Pancreas (tissue), 10 donors: ENCODE measurements around the gene SIX1. TPM values are rescaled to one million over a fixed set of nuclear protein-coding genes. Genes with fewer than 3 reads are reported as not detected.

Experiments used
- ATAC-seq, 4 donors: fragments of 200-7000 bp; cut with Tn5 transposase; one replicate each; pipeline versions ENCODE4 v1.8.0 to v1.9.1; 2020; ENCODE audit warnings: mild to moderate bottlenecking in 4 of 4, moderate library complexity in 4 of 4
- DNase-seq, 6 donors: peaks; one replicate each; pipeline ENCODE4 v3.0.0-alpha.2; 2020
- FAIRE-seq: peaks from 2 replicates; lab custom pipeline; 2012; peaks lifted over from hg19 to GRCh38; lab: Jason Lieb, UNC
- H3K27ac ChIP-seq, 4 donors: fragments of 200-600 bp; sonication (generic); 1 replicate in 3 of 4; 2 replicates in 1 of 4; pipeline versions ENCODE4 v1.5.0 to v1.8.0; 2020
- H3K27me3 ChIP-seq, 4 donors: fragments of 200-600 bp; one replicate each; pipeline ENCODE4 v1.8.0; 2021
- H3K36me3 ChIP-seq, 3 donors: fragments of 200-600 bp; sonication (generic) in 1 of 3; one replicate each; pipeline versions ENCODE4 v1.5.0 to v1.8.0; 2020 to 2021
- H3K4me1 ChIP-seq, 3 donors: fragments of 200-600 bp; one replicate each; pipeline ENCODE4 v1.8.0; 2021
- H3K4me3 ChIP-seq, 4 donors: fragments of 200-600 bp; sonication (generic) in 2 of 4; one replicate each; pipeline versions ENCODE4 v1.5.0 to v1.8.0; 2020 to 2021
- H3K9me3 ChIP-seq, 4 donors: fragments of 200-600 bp; one replicate each; pipeline ENCODE4 v1.8.0; 2021
- CTCF ChIP-seq, 4 donors: fragments of 200-600 bp; sonication (generic) in 3 of 4; IDR thresholded peaks; one replicate each; pipeline versions ENCODE4 v1.5.0 to v1.8.0; 2021; ENCODE audit warnings: antibody characterized with exemption in 4 of 4
- WGBS, 2 donors: extraction: QIAGEN DNeasy Blood & Tissue Kit; methylation state at CpG; one replicate each; pipeline ENCODE4 v1.1.7; 2013; 5-methylcytosine and 5-hydroxymethylcytosine counted together
- intact Hi-C, 3 donors: fragments of 100-400 bp; cut with DNase I; formaldehyde crosslinking; loops; one replicate each; pipeline versions ENCODE4 v1.11.1 to v1.14.2; 2022
- polyA plus RNA-seq, 2 donors: library from polyadenylated mRNA; stranded (reverse); fragments of 200-250 nt; gene quantifications; one replicate each; pipeline ENCODE4 v1.2.3, GENCODE V29; 2013
- total RNA-seq, 6 donors: library from RNA; stranded (reverse); fragmentation: NEBNext Ultra II Directional in 4 of 6; extraction: Animal tissue kit (Norgen Biotek cat#: 25700) in 4 of 6; gene quantifications; one replicate each; pipeline versions ENCODE4 v1.2.1 to v1.2.4, GENCODE V29; 2021 to 2023
- donor health status: healthy with polysubstance abuse.
- donor health status: DM: no; HTN: no; CAD: no; lungs with moderate emphysema.
- donor health status: DM: no; HTN: no; CAD: no.
- donor health status: control.
- donor health status: control.
- donor health status: Bipolar disorder and iron deficiency.
- donor health status: DM: yes; HTN: yes; CAD: no.
- donor health status: DM: no; HTN: no; CAD: no.
- donor health status: DM: no; HTN: no; CAD: no.
- donor health status: DM: yes; HTN: yes; CAD: no.

The SIX1 gene
- total and polyA plus RNA-seq, 8 donors: 0.06 to 0.09 (median 0.07) TPM; not detected in 4

- no peaks in the 10 kb centered on the region for H3K4me1 ChIP-seq
- no peak overlapping the region for H3K4me3 ChIP-seq
- H3K27me3 ChIP-seq: no peaks in the 10 kb centered on the region
- FAIRE-seq: no peak
- no peaks in the 10 kb centered on the region for H3K36me3 ChIP-seq
- TF ChIP-seq CTCF (IDR thresholded peaks at IDR 0.05): no peak
- 67 to 74% methylated on average over 2 of the region's 2 CpGs for WGBS, 2 donors
- H3K9me3 ChIP-seq: no peaks in the 10 kb centered on the region
- H3K27ac ChIP-seq: no peak overlapping the region
- intact Hi-C loops: no loop called here
- DNase-seq: no peak
- no peak for ATAC-seq
Measured at GRCh38 chr14:60684203-60684602, 34.9 kb upstream of the SIX1 start.

- H3K36me3 ChIP-seq: no peaks in the 10 kb centered on the region
- H3K9me3 ChIP-seq: no peaks in the 10 kb centered on the region
- no peak overlapping the region for H3K4me3 ChIP-seq
- no peak for FAIRE-seq
- no peak for TF ChIP-seq CTCF (IDR thresholded peaks at IDR 0.05)
- H3K4me1 ChIP-seq: no peaks in the 10 kb centered on the region
- no peaks in the 10 kb centered on the region for H3K27me3 ChIP-seq
- intact Hi-C loops: no loop called here
- no peak for DNase-seq
- ATAC-seq: no peak
- no peak overlapping the region for H3K27ac ChIP-seq
Measured at GRCh38 chr14:60681271-60681670, 32.0 kb upstream of the SIX1 start.

- no peak for DNase-seq
- WGBS, 2 donors: 92 to 93% methylated on average over 3 of the region's 3 CpGs
- Histone ChIP-seq H3K4me1 (no peaks in the 10 kb centered on the region), H3K27me3 (no peaks in the 10 kb centered on the region), H3K27ac (no peak overlapping the region), H3K9me3 (no peaks in the 10 kb centered on the region), H3K36me3 (no peaks in the 10 kb centered on the region), H3K4me3 (no peak overlapping the region)
- no peak for ATAC-seq
- TF ChIP-seq CTCF (IDR thresholded peaks at IDR 0.05): no peak
- intact Hi-C loops: no loop called here
- no peak for FAIRE-seq
Measured at GRCh38 chr14:60680511-60680910, 31.2 kb upstream of the SIX1 start.

- no peak for FAIRE-seq
- no peak for ATAC-seq
- Histone ChIP-seq H3K4me3 (no peak overlapping the region), H3K4me1 (no peaks in the 10 kb centered on the region), H3K27me3 (no peaks in the 10 kb centered on the region), H3K36me3 (no peaks in the 10 kb centered on the region), H3K27ac (no peak overlapping the region), H3K9me3 (no peaks in the 10 kb centered on the region)
- 66 to 68% methylated on average over 4 of the region's 4 CpGs for WGBS, 2 donors
- intact Hi-C loops: no loop called here
- DNase-seq: no peak
- no peak for TF ChIP-seq CTCF (IDR thresholded peaks at IDR 0.05)
Measured at GRCh38 chr14:60679566-60680258, 30.4 kb upstream of the SIX1 start.

GRCh38 chr14:60677701-60678100, 28.4 kb upstream of the SIX1 start:
- Histone ChIP-seq H3K36me3 (no peaks in the 10 kb centered on the region), H3K27ac (no peak overlapping the region), H3K4me3 (no peak overlapping the region), H3K27me3 (no peaks in the 10 kb centered on the region), H3K4me1 (no peaks in the 10 kb centered on the region), H3K9me3 (no peaks in the 10 kb centered on the region)
- TF ChIP-seq CTCF (IDR thresholded peaks at IDR 0.05): no peak
- intact Hi-C loops: no loop called here
- FAIRE-seq: no peak
- no peak for DNase-seq
- ATAC-seq: no peak
